Measurements from ENCODE around the gene MDFI. TPM values are rescaled to one million over a fixed set of nuclear protein-coding genes. Genes with fewer than 3 reads are reported as not detected.

Gene MDFI
- polyA plus RNA-seq, 1 experiment, result 0.19 TPM

DNA sequence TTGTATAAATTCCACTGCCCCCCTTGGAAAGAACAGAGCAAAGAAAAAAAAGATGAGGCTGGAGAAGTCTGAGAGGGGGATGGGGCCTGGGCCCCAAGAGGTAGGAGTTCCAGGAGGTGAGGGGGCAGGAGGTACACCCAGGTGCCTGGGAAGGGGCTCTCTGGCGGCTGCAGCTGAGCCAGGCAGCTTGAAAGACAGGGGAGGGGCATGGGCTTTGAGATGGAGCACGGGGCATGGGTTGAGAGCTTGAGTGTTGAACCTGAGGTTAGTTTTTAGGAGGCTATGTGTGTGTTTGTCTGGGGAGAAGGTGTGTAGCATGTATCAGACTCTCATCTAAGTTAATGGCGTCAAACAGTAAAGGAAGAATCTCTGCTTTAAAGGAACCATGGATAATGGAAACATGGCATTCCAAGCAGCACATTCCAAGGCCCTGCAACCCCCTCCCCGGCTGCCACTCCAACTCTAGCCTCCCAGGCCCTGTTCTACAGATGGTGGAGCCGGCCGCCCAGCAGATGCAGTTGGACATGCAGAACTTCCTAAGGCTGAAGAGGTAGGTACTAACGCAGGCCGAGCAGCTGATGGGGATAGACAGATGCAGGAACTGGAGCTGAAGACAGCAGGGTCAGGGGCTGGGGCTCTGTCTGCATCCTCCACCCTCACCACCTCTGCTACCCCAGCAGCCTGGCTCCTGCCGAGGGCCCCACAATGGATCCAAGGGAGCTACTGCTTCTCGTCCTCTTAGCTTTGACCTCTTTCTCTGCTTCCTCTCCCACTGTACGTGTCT is 42.1 kb downstream of the MDFI start:
- Histone ChIP-seq H3K9me3 (ENCODE audit: control insufficient read depth, insufficient read depth, low read length) (no peaks in the 10 kb centered on the region; the same call in 1 of the 2 replicates), H3K27ac (ENCODE audit: low read depth, low read length) (no peak overlapping the region), H3K27me3 (ENCODE audit: control insufficient read depth, insufficient read depth, low read length) (peaks cover 12% of the 10 kb centered on the region), H3K4me3 (ENCODE audit: low read depth, low read length) (no peak overlapping the region)
- TF ChIP-seq, protein P1, sequence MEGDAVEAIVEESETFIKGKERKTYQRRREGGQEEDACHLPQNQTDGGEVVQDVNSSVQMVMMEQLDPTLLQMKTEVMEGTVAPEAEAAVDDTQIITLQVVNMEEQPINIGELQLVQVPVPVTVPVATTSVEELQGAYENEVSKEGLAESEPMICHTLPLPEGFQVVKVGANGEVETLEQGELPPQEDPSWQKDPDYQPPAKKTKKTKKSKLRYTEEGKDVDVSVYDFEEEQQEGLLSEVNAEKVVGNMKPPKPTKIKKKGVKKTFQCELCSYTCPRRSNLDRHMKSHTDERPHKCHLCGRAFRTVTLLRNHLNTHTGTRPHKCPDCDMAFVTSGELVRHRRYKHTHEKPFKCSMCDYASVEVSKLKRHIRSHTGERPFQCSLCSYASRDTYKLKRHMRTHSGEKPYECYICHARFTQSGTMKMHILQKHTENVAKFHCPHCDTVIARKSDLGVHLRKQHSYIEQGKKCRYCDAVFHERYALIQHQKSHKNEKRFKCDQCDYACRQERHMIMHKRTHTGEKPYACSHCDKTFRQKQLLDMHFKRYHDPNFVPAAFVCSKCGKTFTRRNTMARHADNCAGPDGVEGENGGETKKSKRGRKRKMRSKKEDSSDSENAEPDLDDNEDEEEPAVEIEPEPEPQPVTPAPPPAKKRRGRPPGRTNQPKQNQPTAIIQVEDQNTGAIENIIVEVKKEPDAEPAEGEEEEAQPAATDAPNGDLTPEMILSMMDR (IDR thresholded peaks at IDR 0.05; ENCODE audit: low read depth, low read length), result no peak
- ChIA-PET CTCF (interaction anchor here (1.3 to 4.7 kb wide), 4 partner anchors 77 to 374 kb away, joined by 3 to 98 read pairs (median 38); no protein-coding TSS in a partner anchor), POLR2A (no interaction called here)
- DNase-seq (ENCODE audit: low read depth, low spot score), result no peak

DNA sequence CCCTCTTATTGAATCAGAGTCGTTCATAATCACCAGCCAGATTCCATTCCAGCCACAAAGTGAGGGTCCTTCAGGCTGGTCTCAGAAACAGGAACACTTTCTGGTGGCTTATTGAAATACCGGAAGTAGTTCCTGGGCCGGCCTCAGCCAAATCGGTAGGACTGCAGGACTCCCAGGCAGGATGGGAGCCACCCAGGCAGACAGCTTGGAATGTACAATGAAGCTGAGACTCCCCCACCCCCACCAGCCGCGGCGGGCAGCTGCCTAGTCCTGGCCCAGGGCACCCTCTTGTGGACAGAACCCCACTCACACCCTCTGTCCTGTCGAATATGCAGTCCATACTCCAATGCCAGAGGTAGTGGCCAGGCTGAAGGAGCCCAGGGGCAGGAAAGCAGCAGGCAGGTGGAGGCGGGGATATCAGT is 43.8 kb downstream of the MDFI start:
- H3K27ac ChIP-seq (ENCODE audit: low read depth, low read length), result no peak overlapping the region
- POLR2A ChIA-PET, result interaction anchor here (0.7 to 1.4 kb wide), 2 partner anchors 79 to 87 kb away, joined by 6 to 7 read pairs; no protein-coding TSS in a partner anchor
- H3K9me3 ChIP-seq (ENCODE audit: control insufficient read depth, insufficient read depth, low read length), result no peaks in the 10 kb centered on the region; the same call in 1 of the 2 replicates
- peaks cover 4% of the 10 kb centered on the region for H3K27me3 ChIP-seq (ENCODE audit: control insufficient read depth, insufficient read depth, low read length)
- H3K4me3 ChIP-seq (ENCODE audit: low read depth, low read length), result no peak overlapping the region
- TF ChIP-seq, protein P1 (IDR thresholded peaks at IDR 0.05; ENCODE audit: low read depth, low read length), result peak; percentile 91
- CTCF ChIA-PET, result interaction anchor here (0.6 to 4.7 kb wide), 11 partner anchors 11 to 317 kb away, joined by 3 to 98 read pairs (median 4); no protein-coding TSS in a partner anchor
- peak; percentile 74 for DNase-seq (ENCODE audit: low read depth, low spot score)

DNA sequence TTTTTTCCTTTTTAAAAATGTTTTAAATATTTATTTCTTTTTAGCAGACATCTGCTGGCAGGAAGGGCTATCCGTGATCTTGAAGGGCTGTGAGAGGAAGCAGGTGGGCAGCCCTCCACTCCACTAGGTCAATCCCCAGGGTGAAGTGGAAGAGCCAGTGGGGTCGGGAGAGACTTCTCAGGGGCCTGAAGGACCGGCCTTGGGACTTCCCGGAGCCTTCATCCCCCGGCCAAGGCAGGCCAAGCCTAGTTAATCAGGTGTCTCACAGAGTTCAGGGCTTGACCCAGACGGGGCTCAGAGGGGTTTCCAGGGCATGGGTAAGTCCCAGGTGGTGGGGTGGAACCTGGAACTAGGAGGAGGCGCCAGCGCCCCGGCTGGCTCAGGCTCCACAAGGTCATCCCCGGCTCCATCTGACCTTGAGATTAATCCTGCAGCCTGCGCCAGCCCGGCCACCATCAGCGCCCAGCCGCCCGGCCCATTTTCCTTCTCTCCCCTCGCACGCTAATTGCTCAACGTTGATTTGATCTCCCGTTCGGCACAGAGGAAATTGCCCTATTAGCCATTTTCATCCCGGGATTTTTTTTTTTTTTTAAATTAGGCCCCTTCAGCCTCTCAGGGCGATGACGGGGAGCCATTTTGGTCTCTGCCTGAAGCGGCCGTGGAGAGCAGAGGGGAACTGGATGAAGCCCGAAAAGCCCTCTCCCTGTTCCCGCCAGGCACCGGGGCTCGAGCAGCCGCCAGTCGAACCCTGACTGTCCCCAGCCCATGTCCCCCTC is 44.4 kb downstream of the MDFI start:
- no peak overlapping the region for H3K27ac ChIP-seq (ENCODE audit: low read depth, low read length)
- no peak overlapping the region; the same call in 1 of the 2 replicates for H3K4me3 ChIP-seq (ENCODE audit: low read depth, low read length)
- TF ChIP-seq, protein P1 (IDR thresholded peaks at IDR 0.05; ENCODE audit: low read depth, low read length), result no peak
- H3K27me3 ChIP-seq (ENCODE audit: control insufficient read depth, insufficient read depth, low read length), result no peaks in the 10 kb centered on the region
- H3K9me3 ChIP-seq (ENCODE audit: control insufficient read depth, insufficient read depth, low read length), result no peaks in the 10 kb centered on the region; the same call in 1 of the 2 replicates
- CTCF ChIA-PET, result interaction anchor here (0.6 to 5.1 kb wide), 53 partner anchors 8 to 376 kb away, joined by 3 to 135 read pairs (median 6); no protein-coding TSS in a partner anchor
- POLR2A ChIA-PET, result interaction anchor here (0.8 to 1.4 kb wide), 3 partner anchors 51 to 80 kb away, joined by 3 to 8 read pairs (median 7); no protein-coding TSS in a partner anchor
- no peak for DNase-seq (ENCODE audit: low read depth, low spot score)

DNA sequence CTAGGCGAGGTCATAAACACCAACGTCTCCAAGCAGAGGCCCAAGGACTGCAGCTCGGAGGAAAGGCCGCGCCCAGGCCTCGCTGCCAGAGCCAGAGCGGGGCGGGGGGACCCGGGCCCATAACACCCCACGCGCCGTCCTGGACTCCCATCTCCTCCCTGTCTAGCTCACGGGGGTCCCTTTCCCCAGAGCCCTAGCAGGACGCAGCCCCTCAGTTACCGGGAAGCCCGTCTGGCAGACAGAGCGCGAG is 44.9 kb downstream of the MDFI start:
- H3K9me3 ChIP-seq (ENCODE audit: control insufficient read depth, insufficient read depth, low read length), result no peaks in the 10 kb centered on the region; the same call in 1 of the 2 replicates
- ChIA-PET CTCF (interaction anchor here (0.5 to 5.1 kb wide), 48 partner anchors 8 to 377 kb away, joined by 3 to 135 read pairs (median 6); no protein-coding TSS in a partner anchor), POLR2A (interaction anchor here (0.8 to 1.3 kb wide), 2 partner anchors 51 to 81 kb away, joined by 3 to 8 read pairs; no protein-coding TSS in a partner anchor)
- TF ChIP-seq, protein P1 (IDR thresholded peaks at IDR 0.05; ENCODE audit: low read depth, low read length), result no peak
- H3K27me3 ChIP-seq (ENCODE audit: control insufficient read depth, insufficient read depth, low read length), result no peaks in the 10 kb centered on the region
- DNase-seq (ENCODE audit: low read depth, low spot score), result no peak
- H3K27ac ChIP-seq (ENCODE audit: low read depth, low read length), result peak overlapping the region; percentile 31
- peak overlapping the region; percentile 43 for H3K4me3 ChIP-seq (ENCODE audit: low read depth, low read length)

All from AG04450 (cell line).